ENCODE results near the gene ETHE1.

ETHE1 gene

GRCh38 chr19:43483281-43483680 is 43.7 kb downstream of the ETHE1 start:
- no peak overlapping the region for H3K4me3 ChIP-seq (ENCODE audit: low read depth, low read length)
- TF ChIP-seq, protein P1, sequence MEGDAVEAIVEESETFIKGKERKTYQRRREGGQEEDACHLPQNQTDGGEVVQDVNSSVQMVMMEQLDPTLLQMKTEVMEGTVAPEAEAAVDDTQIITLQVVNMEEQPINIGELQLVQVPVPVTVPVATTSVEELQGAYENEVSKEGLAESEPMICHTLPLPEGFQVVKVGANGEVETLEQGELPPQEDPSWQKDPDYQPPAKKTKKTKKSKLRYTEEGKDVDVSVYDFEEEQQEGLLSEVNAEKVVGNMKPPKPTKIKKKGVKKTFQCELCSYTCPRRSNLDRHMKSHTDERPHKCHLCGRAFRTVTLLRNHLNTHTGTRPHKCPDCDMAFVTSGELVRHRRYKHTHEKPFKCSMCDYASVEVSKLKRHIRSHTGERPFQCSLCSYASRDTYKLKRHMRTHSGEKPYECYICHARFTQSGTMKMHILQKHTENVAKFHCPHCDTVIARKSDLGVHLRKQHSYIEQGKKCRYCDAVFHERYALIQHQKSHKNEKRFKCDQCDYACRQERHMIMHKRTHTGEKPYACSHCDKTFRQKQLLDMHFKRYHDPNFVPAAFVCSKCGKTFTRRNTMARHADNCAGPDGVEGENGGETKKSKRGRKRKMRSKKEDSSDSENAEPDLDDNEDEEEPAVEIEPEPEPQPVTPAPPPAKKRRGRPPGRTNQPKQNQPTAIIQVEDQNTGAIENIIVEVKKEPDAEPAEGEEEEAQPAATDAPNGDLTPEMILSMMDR (IDR thresholded peaks at IDR 0.05; ENCODE audit: insufficient read depth, low read depth, low read length, missing control alignments): no peak
- no peak for DNase-seq (ENCODE audit: low read depth)

- no peak for DNase-seq (ENCODE audit: low read depth)
- no peak overlapping the region for H3K4me3 ChIP-seq (ENCODE audit: low read depth, low read length)
- TF ChIP-seq, protein P1 (IDR thresholded peaks at IDR 0.05; ENCODE audit: insufficient read depth, low read depth, low read length, missing control alignments): no peak
Measured at GRCh38 chr19:43482193-43482592, 44.8 kb downstream of the ETHE1 start.

DNA sequence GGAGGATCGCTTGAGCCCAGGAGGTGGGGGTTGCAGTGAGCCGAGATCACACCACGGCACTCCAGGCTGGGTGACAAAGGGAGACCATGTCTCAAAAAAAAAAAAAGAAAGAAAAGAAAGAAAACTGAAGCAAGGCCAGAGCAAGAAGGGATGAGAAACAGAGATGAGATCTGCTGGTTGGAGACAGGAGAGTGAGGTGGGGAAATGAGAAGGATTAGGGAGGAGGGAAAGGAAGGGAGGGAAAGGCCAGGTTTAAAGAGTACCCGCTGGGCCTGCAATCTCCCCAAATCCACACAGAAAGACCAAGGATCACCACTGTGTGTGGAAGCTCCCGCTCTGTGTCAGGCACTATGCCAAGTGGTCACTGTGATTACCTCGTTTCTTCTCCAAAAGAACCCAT is 45.3 kb downstream of the ETHE1 start:
- DNase-seq (ENCODE audit: low read depth): no peak
- TF ChIP-seq, protein P1 (IDR thresholded peaks at IDR 0.05; ENCODE audit: insufficient read depth, low read depth, low read length, missing control alignments): no peak
- no peak overlapping the region for H3K4me3 ChIP-seq (ENCODE audit: low read depth, low read length)

DNA sequence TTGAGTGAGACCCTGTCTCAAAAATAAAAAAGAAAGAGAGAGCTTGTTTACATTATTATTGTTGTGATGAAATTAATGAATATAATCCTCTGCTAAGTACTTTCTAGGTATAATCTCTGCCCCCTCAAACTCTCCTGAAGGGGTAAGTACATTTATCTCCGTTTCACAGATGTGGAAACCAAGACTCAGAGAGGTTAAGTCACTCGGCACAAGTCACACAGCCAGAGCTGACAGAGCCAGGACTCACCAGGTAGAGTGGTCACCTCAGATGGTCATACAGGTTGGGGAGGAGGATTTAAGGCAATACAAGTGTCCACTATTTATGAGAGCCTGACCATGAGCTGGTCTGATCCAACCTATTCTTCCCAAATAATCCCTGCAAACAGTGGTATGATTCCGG is 46.4 kb downstream of the ETHE1 start:
- TF ChIP-seq, protein P1 (IDR thresholded peaks at IDR 0.05; ENCODE audit: insufficient read depth, low read depth, low read length, missing control alignments): no peak
- H3K4me3 ChIP-seq (ENCODE audit: low read depth, low read length): no peak overlapping the region
- no peak for DNase-seq (ENCODE audit: low read depth)

- no peak for DNase-seq (ENCODE audit: low read depth)
- no peak overlapping the region for H3K4me3 ChIP-seq (ENCODE audit: low read depth, low read length)
- TF ChIP-seq, protein P1 (IDR thresholded peaks at IDR 0.05; ENCODE audit: insufficient read depth, low read depth, low read length, missing control alignments): no peak
Measured at GRCh38 chr19:43479961-43480561, 46.9 kb downstream of the ETHE1 start.

DNA sequence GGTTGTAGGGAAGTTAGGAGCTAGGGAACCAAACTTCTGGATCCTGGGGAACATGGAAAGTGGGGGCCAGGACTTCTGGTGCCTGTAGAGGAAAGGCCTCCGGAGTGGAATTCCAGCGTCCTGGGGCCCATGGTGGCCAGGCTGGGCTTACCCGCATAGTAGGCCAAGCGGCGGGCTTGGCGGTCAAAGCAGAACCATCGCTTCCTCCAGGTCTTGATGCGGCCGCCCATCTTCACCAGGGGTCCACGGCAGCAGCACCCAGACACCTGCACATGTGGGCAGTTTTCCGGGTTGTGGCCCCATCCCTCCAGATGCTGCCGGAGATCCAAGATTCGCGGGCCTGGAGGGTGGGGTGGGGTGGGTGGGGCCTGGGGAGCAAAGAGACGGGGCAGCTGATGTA is 47.8 kb downstream of the ETHE1 start:
- no peak overlapping the region for H3K4me3 ChIP-seq (ENCODE audit: low read depth, low read length)
- TF ChIP-seq, protein P1 (IDR thresholded peaks at IDR 0.05; ENCODE audit: insufficient read depth, low read depth, low read length, missing control alignments): no peak
- no peak for DNase-seq (ENCODE audit: low read depth)

- no peak overlapping the region for H3K4me3 ChIP-seq (ENCODE audit: low read depth, low read length)
- no peak for DNase-seq (ENCODE audit: low read depth)
- TF ChIP-seq, protein P1 (IDR thresholded peaks at IDR 0.05; ENCODE audit: insufficient read depth, low read depth, low read length, missing control alignments): no peak
Measured at GRCh38 chr19:43478323-43478722, 48.7 kb downstream of the ETHE1 start.
